Osteoblast (primary cell): ENCODE measurements around the gene TNFSF12. TPM values are rescaled to one million over a fixed set of nuclear protein-coding genes. Genes with fewer than 3 reads are reported as not detected.
A peak's percentile ranks its signal among the peaks of the same experiment; 100 is the strongest.

ENCODE experiments used
- DNase-seq: peaks from one replicate; pipeline ENCODE4 v3.0.0; 2011; ENCODE audit warnings: low spot score, mixed read lengths; ENCODE audit not compliant: insufficient read length; ENCODE audit errors: missing footprints
- H2AFZ ChIP-seq: 2 replicates; pipeline ENCODE4 v1.6.0; 2011; ENCODE audit warnings: mild to moderate bottlenecking, low read length
- H3K27ac ChIP-seq: 2 replicates; pipeline ENCODE4 v1.5.1; 2011; ENCODE audit warnings: mild to moderate bottlenecking, low read depth, low read length, moderate library complexity
- H3K27me3 ChIP-seq: 2 replicates; pipeline ENCODE4 v1.6.0; 2012; ENCODE audit warnings: mild to moderate bottlenecking, control low read depth, inconsistent platforms, low read length, moderate library complexity; ENCODE audit not compliant: insufficient read depth
- H3K36me3 ChIP-seq: 2 replicates; pipeline ENCODE4 v1.5.1; 2011; ENCODE audit warnings: mild to moderate bottlenecking, low read length, control low read depth, moderate library complexity; ENCODE audit not compliant: insufficient read depth
- H3K4me1 ChIP-seq: 2 replicates; pipeline ENCODE4 v1.5.1; 2011; ENCODE audit warnings: mild to moderate bottlenecking, low read length, control low read depth, moderate library complexity; ENCODE audit not compliant: insufficient read depth
- H3K4me2 ChIP-seq: 2 replicates; pipeline ENCODE4 v1.6.0; 2011; ENCODE audit warnings: mild to moderate bottlenecking, low read length; ENCODE audit not compliant: insufficient read depth
- H3K4me3 ChIP-seq: fragments of 200-600 bp; sonication (generic); 3 replicates; pipeline ENCODE4 v1.5.1; 2012; ENCODE audit warnings: mild to moderate bottlenecking, low read length, inconsistent platforms; ENCODE audit not compliant: insufficient read depth
- H3K79me2 ChIP-seq: 2 replicates; pipeline ENCODE4 v1.6.0; 2012; ENCODE audit warnings: mild to moderate bottlenecking, low read length, control low read depth, inconsistent platforms; ENCODE audit not compliant: insufficient read depth
- H3K9me3 ChIP-seq: 2 replicates; pipeline ENCODE4 v1.5.1; 2011; ENCODE audit warnings: low read depth, low read length, control low read depth
- H4K20me1 ChIP-seq: 2 replicates; pipeline ENCODE4 v1.6.0; 2012; ENCODE audit warnings: mild to moderate bottlenecking, low read length, control low read depth; ENCODE audit not compliant: insufficient read depth
- total RNA-seq: library from RNA; depleted of rRNA; stranded (reverse); fragments of >200 nt; gene quantifications from 2 replicates; pipeline ENCODE4 v1.2.3, GENCODE V29; 2012
- TF ChIP-seq, protein P1 (sequence below): IDR thresholded peaks from 2 replicates; pipeline ENCODE4 v1.5.1; 2011; ENCODE audit warnings: mild to moderate bottlenecking, low read depth, low read length, moderate library complexity; ENCODE audit errors: extremely low read depth

TNFSF12 gene
- total RNA-seq, 1 donor: 11.2 TPM

GRCh38 chr17:7587420-7588151 is 38.7 kb downstream of the TNFSF12 start:
- Histone ChIP-seq H3K27me3 (no peaks in the 10 kb centered on the region), H3K79me2 (peaks cover 38% of the 10 kb centered on the region), H3K4me1 (peaks cover 50% of the 10 kb centered on the region), H4K20me1 (peaks cover 19% of the 10 kb centered on the region), H3K27ac (peak overlapping the region; percentile 56), H3K36me3 (peaks cover 30% of the 10 kb centered on the region), H2AFZ (no peak overlapping the region), H3K4me3 (no peak overlapping the region), H3K4me2 (peak overlapping the region; percentile 46), H3K9me3 (no peaks in the 10 kb centered on the region)
- TF ChIP-seq, protein P1, sequence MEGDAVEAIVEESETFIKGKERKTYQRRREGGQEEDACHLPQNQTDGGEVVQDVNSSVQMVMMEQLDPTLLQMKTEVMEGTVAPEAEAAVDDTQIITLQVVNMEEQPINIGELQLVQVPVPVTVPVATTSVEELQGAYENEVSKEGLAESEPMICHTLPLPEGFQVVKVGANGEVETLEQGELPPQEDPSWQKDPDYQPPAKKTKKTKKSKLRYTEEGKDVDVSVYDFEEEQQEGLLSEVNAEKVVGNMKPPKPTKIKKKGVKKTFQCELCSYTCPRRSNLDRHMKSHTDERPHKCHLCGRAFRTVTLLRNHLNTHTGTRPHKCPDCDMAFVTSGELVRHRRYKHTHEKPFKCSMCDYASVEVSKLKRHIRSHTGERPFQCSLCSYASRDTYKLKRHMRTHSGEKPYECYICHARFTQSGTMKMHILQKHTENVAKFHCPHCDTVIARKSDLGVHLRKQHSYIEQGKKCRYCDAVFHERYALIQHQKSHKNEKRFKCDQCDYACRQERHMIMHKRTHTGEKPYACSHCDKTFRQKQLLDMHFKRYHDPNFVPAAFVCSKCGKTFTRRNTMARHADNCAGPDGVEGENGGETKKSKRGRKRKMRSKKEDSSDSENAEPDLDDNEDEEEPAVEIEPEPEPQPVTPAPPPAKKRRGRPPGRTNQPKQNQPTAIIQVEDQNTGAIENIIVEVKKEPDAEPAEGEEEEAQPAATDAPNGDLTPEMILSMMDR: peak; percentile 15
- DNase-seq: peak; percentile 99

- Histone ChIP-seq H3K4me3 (no peak overlapping the region), H2AFZ (no peak overlapping the region), H3K4me2 (peak overlapping the region; percentile 56), H4K20me1 (peaks cover 19% of the 10 kb centered on the region), H3K9me3 (no peaks in the 10 kb centered on the region), H3K4me1 (peaks cover 43% of the 10 kb centered on the region), H3K79me2 (peaks cover 30% of the 10 kb centered on the region), H3K27me3 (no peaks in the 10 kb centered on the region), H3K36me3 (peaks cover 41% of the 10 kb centered on the region), H3K27ac (peak overlapping the region; percentile 2)
- DNase-seq: no peak
- TF ChIP-seq, protein P1: no peak
Measured at GRCh38 chr17:7588553-7589203, 39.8 kb downstream of the TNFSF12 start.

- Histone ChIP-seq H3K4me2 (peak overlapping the region; percentile 56), H3K9me3 (no peaks in the 10 kb centered on the region), H4K20me1 (peaks cover 19% of the 10 kb centered on the region), H3K79me2 (peaks cover 27% of the 10 kb centered on the region), H3K4me1 (peaks cover 41% of the 10 kb centered on the region), H3K36me3 (peaks cover 48% of the 10 kb centered on the region), H2AFZ (no peak overlapping the region), H3K27ac (peak overlapping the region; percentile 2), H3K27me3 (no peaks in the 10 kb centered on the region), H3K4me3 (peak overlapping the region; percentile 15)
- TF ChIP-seq, protein P1: peak; percentile 77
- DNase-seq: peak; percentile 98
Measured at GRCh38 chr17:7589204-7589868, 40.5 kb downstream of the TNFSF12 start.
